ENCODE measurements around the gene ADAT3. TPM values are rescaled to one million over a fixed set of nuclear protein-coding genes. Genes with fewer than 3 reads are reported as not detected.
A peak's percentile ranks its signal among the peaks of the same experiment; 100 is the strongest.

The ADAT3 gene
- total and polyA plus RNA-seq, 4 experiments from 2014 or later, result 1.4 to 4.9 (median 3.8) TPM

GRCh38 chr19:1911098-1911497 lies 5.9 kb downstream of the ADAT3 start:
- peak in 1 of 5 donors; percentile 72 for DNase-seq
- Mint-ChIP-seq H3K4me1 (peaks cover 3 to 25% (median 6%) of the 10 kb centered on the region in 4 donors), H3K4me3 (peak overlapping the region in 2 of 8 donors; percentile 42 to 67), H3K27ac (peak overlapping the region in 3 of 7 donors; percentile 6 to 97 (median 8)), H3K9me3 (no peaks in the 10 kb centered on the region), H3K36me3 (no peaks in the 10 kb centered on the region), H3K27me3 (no peaks in the 10 kb centered on the region)
- Histone ChIP-seq H3K27me3 (ENCODE audit: insufficient read depth, low read length) (no peaks in the 10 kb centered on the region), H3K4me1 (ENCODE audit: insufficient read depth, low read length) (peaks cover 1% of the 10 kb centered on the region), H3K36me3 (ENCODE audit: insufficient read depth, low read length) (no peaks in the 10 kb centered on the region), H3K4me3 (ENCODE audit: low read length in 2 of 2) (no peak overlapping the region), H3K27ac (ENCODE audit: low read depth, low read length) (no peak overlapping the region), H3K9me3 (ENCODE audit: control insufficient read depth in 1 of 2, low read length in 2 of 2) (no peaks in the 10 kb centered on the region)
- intact Hi-C loops (cut with micrococcal nuclease), result no loop called here
- ChIA-PET CTCF (ENCODE audit: partially characterized antibody) (interaction anchor here (1.8 kb wide), 1 partner anchor 14 kb away, joined by 7 read pairs; no protein-coding TSS in a partner anchor), POLR2A (ENCODE audit: partially characterized antibody) (interaction anchor here (0.8 to 1.5 kb wide), 6 partner anchors 13 to 137 kb away, joined by 3 to 5 read pairs (median 4); no protein-coding TSS in a partner anchor)

GRCh38 chr19:1911995-1912394 lies 6.8 kb downstream of the ADAT3 start:
- ChIA-PET POLR2A (ENCODE audit: partially characterized antibody) (interaction anchor here (1.3 to 1.5 kb wide), 3 partner anchors 14 to 37 kb away, joined by 3 to 5 read pairs (median 3); no protein-coding TSS in a partner anchor), CTCF (ENCODE audit: partially characterized antibody) (interaction anchor here (1.8 kb wide), 1 partner anchor 15 kb away, joined by 7 read pairs; no protein-coding TSS in a partner anchor)
- H3K27me3 Mint-ChIP-seq, result no peaks in the 10 kb centered on the region
- Histone ChIP-seq H3K9me3 (ENCODE audit: control insufficient read depth in 1 of 2, low read length in 2 of 2) (no peaks in the 10 kb centered on the region), H3K36me3 (ENCODE audit: insufficient read depth, low read length) (no peaks in the 10 kb centered on the region), H3K4me3 (ENCODE audit: low read length in 2 of 2) (no peak overlapping the region), H3K4me1 (ENCODE audit: insufficient read depth, low read length) (no peaks in the 10 kb centered on the region), H3K27me3 (ENCODE audit: insufficient read depth, low read length) (no peaks in the 10 kb centered on the region), H3K27ac (ENCODE audit: low read depth, low read length) (no peak overlapping the region)
- H3K9me3 Mint-ChIP-seq, result no peaks in the 10 kb centered on the region
- H3K4me1 Mint-ChIP-seq, result peaks cover 3 to 24% (median 6%) of the 10 kb centered on the region in 4 donors
- no peak overlapping the region for H3K27ac Mint-ChIP-seq
- H3K36me3 Mint-ChIP-seq, result no peaks in the 10 kb centered on the region
- H3K4me3 Mint-ChIP-seq, result no peak overlapping the region
- DNase-seq, result no peak
- intact Hi-C loops (cut with micrococcal nuclease), result no loop called here

- Histone ChIP-seq H3K27me3 (ENCODE audit: insufficient read depth, low read length) (no peaks in the 10 kb centered on the region), H3K4me1 (ENCODE audit: insufficient read depth, low read length) (no peaks in the 10 kb centered on the region), H3K4me3 (ENCODE audit: low read length in 2 of 2) (no peak overlapping the region), H3K36me3 (ENCODE audit: insufficient read depth, low read length) (no peaks in the 10 kb centered on the region), H3K27ac (ENCODE audit: low read depth, low read length) (no peak overlapping the region), H3K9me3 (ENCODE audit: control insufficient read depth in 1 of 2, low read length in 2 of 2) (no peaks in the 10 kb centered on the region)
- Mint-ChIP-seq H3K4me1 (peaks cover 3 to 20% (median 6%) of the 10 kb centered on the region in 4 donors), H3K27ac (no peak overlapping the region), H3K27me3 (no peaks in the 10 kb centered on the region), H3K9me3 (no peaks in the 10 kb centered on the region), H3K36me3 (peaks cover 0 to under 1% of the 10 kb centered on the region in 2 donors), H3K4me3 (no peak overlapping the region)
- DNase-seq, result no peak
- POLR2A ChIA-PET (ENCODE audit: partially characterized antibody), result no interaction called here
- CTCF ChIA-PET (ENCODE audit: partially characterized antibody), result no interaction called here
- intact Hi-C loops (cut with micrococcal nuclease), result no loop called here
Observed at GRCh38 chr19:1912760-1913505, 7.7 kb downstream of the ADAT3 start.

GRCh38 chr19:1913781-1914577 lies 8.8 kb downstream of the ADAT3 start:
- POLR2A ChIA-PET (ENCODE audit: partially characterized antibody), result interaction anchor here (1.2 kb wide), 1 partner anchor 29 kb away, joined by 3 read pairs; the partner anchor contains the start of gene ABHD17A
- DNase-seq, result peak in 1 of 5 donors; percentile 19
- no peaks in the 10 kb centered on the region for H3K9me3 Mint-ChIP-seq
- H3K4me3 ChIP-seq (ENCODE audit: low read length in 2 of 2), result no peak overlapping the region
- H3K27me3 Mint-ChIP-seq, result no peaks in the 10 kb centered on the region
- CTCF ChIA-PET (ENCODE audit: partially characterized antibody), result no interaction called here
- H3K36me3 Mint-ChIP-seq, result peaks cover 0 to 4% of the 10 kb centered on the region in 2 donors
- H3K27me3 ChIP-seq (ENCODE audit: insufficient read depth, low read length), result no peaks in the 10 kb centered on the region
- H3K27ac ChIP-seq (ENCODE audit: low read depth, low read length), result no peak overlapping the region
- H3K4me3 Mint-ChIP-seq, result no peak overlapping the region
- H3K27ac Mint-ChIP-seq, result no peak overlapping the region
- H3K36me3 ChIP-seq (ENCODE audit: insufficient read depth, low read length), result no peaks in the 10 kb centered on the region
- peaks cover 2 to 15% (median 6%) of the 10 kb centered on the region in 4 donors for H3K4me1 Mint-ChIP-seq
- H3K9me3 ChIP-seq (ENCODE audit: control insufficient read depth in 1 of 2, low read length in 2 of 2), result no peaks in the 10 kb centered on the region
- no peaks in the 10 kb centered on the region for H3K4me1 ChIP-seq (ENCODE audit: insufficient read depth, low read length)
- intact Hi-C loops (cut with micrococcal nuclease), result no loop called here

GRCh38 chr19:1914826-1915341 lies 9.7 kb downstream of the ADAT3 start:
- POLR2A ChIA-PET (ENCODE audit: partially characterized antibody), result interaction anchor here (1.2 kb wide), 1 partner anchor 30 kb away, joined by 3 read pairs; the partner anchor contains the start of gene ABHD17A

GRCh38 chr19:1917146-1917545 lies 11.9 kb downstream of the ADAT3 start:
- H3K36me3 ChIP-seq (ENCODE audit: insufficient read depth, low read length), result peaks cover 3% of the 10 kb centered on the region
- no peak overlapping the region for H3K27ac ChIP-seq (ENCODE audit: low read depth, low read length)
- Mint-ChIP-seq H3K4me3 (no peak overlapping the region), H3K9me3 (no peaks in the 10 kb centered on the region), H3K4me1 (peaks cover 0 to 8% (median 0%) of the 10 kb centered on the region in 4 donors), H3K36me3 (peaks cover 0 to 8% of the 10 kb centered on the region in 2 donors), H3K27ac (peak overlapping the region in 3 of 7 donors; percentile 31 to 47 (median 35)), H3K27me3 (no peaks in the 10 kb centered on the region)
- no peak overlapping the region for H3K4me3 ChIP-seq (ENCODE audit: low read length in 2 of 2)
- intact Hi-C loops (cut with micrococcal nuclease), result no loop called here
- POLR2A ChIA-PET (ENCODE audit: partially characterized antibody), result no interaction called here
- H3K9me3 ChIP-seq (ENCODE audit: control insufficient read depth in 1 of 2, low read length in 2 of 2), result no peaks in the 10 kb centered on the region
- CTCF ChIA-PET (ENCODE audit: partially characterized antibody), result interaction anchor here (1.1 kb wide), 1 partner anchor 12 kb away, joined by 3 read pairs; no protein-coding TSS in a partner anchor
- DNase-seq, result no peak
- H3K27me3 ChIP-seq (ENCODE audit: insufficient read depth, low read length), result no peaks in the 10 kb centered on the region
- H3K4me1 ChIP-seq (ENCODE audit: insufficient read depth, low read length), result peaks cover 4% of the 10 kb centered on the region

More at GRCh38 chr19:1914826-1915341, 9.7 kb downstream of the ADAT3 start:
- no peaks in the 10 kb centered on the region for H3K9me3 ChIP-seq (ENCODE audit: control insufficient read depth in 1 of 2, low read length in 2 of 2)
- intact Hi-C loops (cut with micrococcal nuclease), result no loop called here
- no peak overlapping the region for H3K27ac ChIP-seq (ENCODE audit: low read depth, low read length)
- Mint-ChIP-seq H3K27ac (no peak overlapping the region), H3K4me3 (no peak overlapping the region), H3K9me3 (no peaks in the 10 kb centered on the region), H3K27me3 (no peaks in the 10 kb centered on the region), H3K36me3 (peaks cover 0 to 4% of the 10 kb centered on the region in 2 donors), H3K4me1 (peaks cover 2 to 7% (median 5%) of the 10 kb centered on the region in 4 donors)
- no peaks in the 10 kb centered on the region for H3K27me3 ChIP-seq (ENCODE audit: insufficient read depth, low read length)
- no peaks in the 10 kb centered on the region for H3K4me1 ChIP-seq (ENCODE audit: insufficient read depth, low read length)
- no peak overlapping the region for H3K4me3 ChIP-seq (ENCODE audit: low read length in 2 of 2)
- DNase-seq, result no peak
- CTCF ChIA-PET (ENCODE audit: partially characterized antibody), result interaction anchor here (0.9 kb wide), 1 partner anchor 15 kb away, joined by 4 read pairs; no protein-coding TSS in a partner anchor
- no peaks in the 10 kb centered on the region for H3K36me3 ChIP-seq (ENCODE audit: insufficient read depth, low read length)
